Middle frontal gyrus (tissue), 1 donor: ENCODE results near the gene SCN5A.
"Not testable (repeated sequence)": the region's sequence is repeated elsewhere in the genome, so short reads cannot be mapped to it uniquely, and the experiment has no call there.

Experiments used
- DNase-seq: peaks from one replicate; pipeline ENCODE4 v3.0.0-alpha.2; 2015; ENCODE audit warnings: low spot score; ENCODE audit errors: extremely low spot score

Gene SCN5A

GRCh38 chr3:38579551-38580449 is 69.7 kb downstream of the SCN5A start:
- DNase-seq, result no peak

- no peak for DNase-seq
Observed at GRCh38 chr3:38579141-38579540, 70.3 kb downstream of the SCN5A start.

GRCh38 chr3:38578551-38578950 is 70.9 kb downstream of the SCN5A start:
- no peak for DNase-seq

GRCh38 chr3:38578081-38578475 is 71.4 kb downstream of the SCN5A start:
- DNase-seq, result no peak

- no peak for DNase-seq
Observed at GRCh38 chr3:38577371-38578080, 72.0 kb downstream of the SCN5A start.

GRCh38 chr3:38576526-38577370 is 72.7 kb downstream of the SCN5A start:
- no peak for DNase-seq

GRCh38 chr3:38576131-38576525 is 73.4 kb downstream of the SCN5A start:
- DNase-seq, result no peak

GRCh38 chr3:38575279-38575843 is 74.1 kb downstream of the SCN5A start:
- DNase-seq, result no peak

- DNase-seq, result no peak
Observed at GRCh38 chr3:38574411-38575278, 74.8 kb downstream of the SCN5A start.

GRCh38 chr3:38573556-38573955 is 75.9 kb downstream of the SCN5A start:
- no peak for DNase-seq

GRCh38 chr3:38573111-38573510 is 76.4 kb downstream of the SCN5A start:
- no peak for DNase-seq

- DNase-seq, result no peak
Observed at GRCh38 chr3:38567498-38567897, 82.0 kb downstream of the SCN5A start.

GRCh38 chr3:38566794-38567193 is 82.7 kb downstream of the SCN5A start:
- not testable (repeated sequence) for DNase-seq

GRCh38 chr3:38566215-38566528 is 83.3 kb downstream of the SCN5A start:
- no peak for DNase-seq

GRCh38 chr3:38565339-38566214 is 83.9 kb downstream of the SCN5A start:
- DNase-seq, result no peak

- DNase-seq, result no peak
Observed at GRCh38 chr3:38564631-38565338, 84.7 kb downstream of the SCN5A start.

- DNase-seq, result no peak
Observed at GRCh38 chr3:38563886-38564270, 85.6 kb downstream of the SCN5A start.

- DNase-seq, result no peak
Observed at GRCh38 chr3:38563070-38563885, 86.2 kb downstream of the SCN5A start.
